NCI-H2196 (cell line): Measurements from ENCODE around the gene EXO1.
"Not testable (repeated sequence)": the region's sequence is repeated elsewhere in the genome, so short reads cannot be mapped to it uniquely, and the experiment has no call there.

Experiments used
- DNase-seq: peaks from one replicate; lab custom pipeline; 2025; ENCODE audit not compliant: unreplicated experiment; lab: John Stamatoyannopoulos, UW

EXO1 gene

GRCh38 chr1:241834733-241835377 is 13.1 kb upstream of the EXO1 start:
- DNase-seq = no peak

DNA sequence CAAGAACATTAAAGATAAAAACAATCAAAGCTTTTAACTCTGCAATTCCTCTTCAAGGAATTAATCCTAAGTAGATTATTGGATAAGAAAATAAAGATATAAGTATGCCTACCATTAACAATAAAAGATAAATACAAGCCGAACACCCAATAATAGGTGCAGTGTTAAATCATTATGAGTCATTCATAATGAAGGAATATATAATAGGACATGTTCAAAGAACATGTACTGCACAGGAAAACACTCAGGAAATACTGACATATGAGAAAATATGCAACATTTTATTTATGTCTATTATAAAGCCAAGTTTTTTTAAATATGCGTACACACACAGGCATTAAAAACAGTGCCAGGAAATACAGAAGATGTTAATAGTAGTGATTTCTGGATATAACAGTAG is 11.1 kb upstream of the EXO1 start:
- no peak for DNase-seq

DNA sequence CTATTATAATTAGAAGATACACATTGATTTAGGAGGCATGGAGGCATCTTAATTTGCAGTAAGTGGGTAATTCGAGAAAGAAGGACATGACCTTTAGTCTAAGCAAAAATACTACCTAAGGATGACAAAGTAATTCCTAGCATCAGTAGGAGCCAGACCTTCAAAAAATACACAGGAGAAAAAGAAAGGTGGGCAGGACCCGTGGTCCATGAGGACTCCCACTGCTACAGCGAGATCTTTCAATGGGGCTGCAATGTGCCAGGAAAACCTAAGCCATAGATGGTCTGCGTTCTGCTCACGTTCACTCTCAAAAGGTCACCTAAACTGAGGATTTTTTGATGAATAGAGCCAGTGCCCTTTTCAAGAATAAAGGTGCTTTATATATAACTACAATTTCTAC is 10.6 kb upstream of the EXO1 start:
- no peak for DNase-seq

DNA sequence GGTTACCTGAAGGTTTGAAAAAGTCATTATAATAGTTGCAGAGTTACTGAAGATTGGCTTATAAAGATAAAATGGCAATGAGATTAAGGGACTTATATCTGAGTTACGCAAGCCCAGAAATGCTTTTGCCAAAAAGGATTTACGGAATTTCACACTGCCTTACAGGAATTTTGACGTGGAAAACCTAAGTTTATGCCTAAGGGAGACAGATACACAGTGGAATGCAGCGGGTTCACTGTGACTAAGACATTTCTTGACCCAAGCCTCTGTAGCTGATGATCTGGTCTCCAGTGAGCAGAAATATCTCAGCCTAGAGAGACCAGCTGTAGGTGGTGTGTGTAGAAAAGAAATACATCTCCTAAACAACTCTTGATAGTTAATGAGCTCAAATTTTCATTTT is 10.1 kb upstream of the EXO1 start:
- no peak for DNase-seq

DNA sequence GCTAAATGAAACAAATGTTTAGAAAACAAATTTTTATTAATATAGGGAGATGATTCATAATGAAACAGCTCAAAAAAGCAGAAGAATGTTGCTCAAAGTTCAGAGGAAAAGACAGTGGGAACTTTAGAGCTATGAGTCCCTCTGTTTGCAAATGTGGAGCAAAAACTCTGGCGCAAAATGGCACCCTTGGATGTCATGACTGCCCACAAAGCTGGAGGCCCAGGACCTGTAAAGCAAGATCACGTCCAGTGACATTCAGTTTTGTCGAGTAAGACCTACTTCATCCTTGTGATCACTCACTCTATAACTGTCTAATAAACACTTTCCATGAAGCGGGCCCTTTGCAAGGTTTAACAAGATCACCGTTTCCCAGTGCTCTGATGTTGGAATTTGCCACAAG is 9.1 kb upstream of the EXO1 start:
- no peak for DNase-seq

DNA sequence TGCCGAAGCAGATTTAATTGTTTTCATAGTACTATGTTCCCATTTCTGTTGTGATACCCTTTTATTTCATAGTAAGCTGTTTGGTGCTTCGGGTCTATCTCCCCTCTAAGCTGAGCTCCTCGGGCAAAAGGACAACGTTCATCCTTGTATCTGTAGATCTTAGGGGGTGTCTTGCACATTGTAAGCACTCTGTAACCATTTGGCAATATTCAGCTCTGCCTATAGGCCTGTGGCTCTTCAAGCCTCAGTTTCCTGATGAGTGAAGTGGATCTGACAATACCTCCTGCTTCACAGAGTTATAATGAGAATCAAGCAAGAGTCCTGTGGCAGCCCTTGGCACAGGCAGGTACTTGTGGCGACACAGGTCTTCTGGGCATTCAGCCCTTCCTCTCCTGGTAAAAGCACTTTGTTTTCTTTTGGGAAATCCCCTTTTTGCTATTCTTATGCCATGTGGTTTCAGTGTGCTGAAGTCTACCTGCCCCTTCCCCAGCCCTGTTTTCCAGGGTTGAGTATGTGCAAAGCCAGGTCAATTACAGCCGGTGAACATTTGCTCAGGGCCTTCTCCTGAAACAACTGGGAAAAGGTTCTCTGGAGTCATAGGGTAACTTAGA is 8.5 kb upstream of the EXO1 start:
- DNase-seq = no peak

- DNase-seq = no peak
Observed at GRCh38 chr1:241840164-241840563, 7.8 kb upstream of the EXO1 start.

- no peak for DNase-seq
Observed at GRCh38 chr1:241841691-241842090, 6.3 kb upstream of the EXO1 start.

GRCh38 chr1:241842565-241842964 is 5.4 kb upstream of the EXO1 start:
- no peak for DNase-seq

GRCh38 chr1:241844593-241844992 is 3.4 kb upstream of the EXO1 start:
- no peak for DNase-seq

DNA sequence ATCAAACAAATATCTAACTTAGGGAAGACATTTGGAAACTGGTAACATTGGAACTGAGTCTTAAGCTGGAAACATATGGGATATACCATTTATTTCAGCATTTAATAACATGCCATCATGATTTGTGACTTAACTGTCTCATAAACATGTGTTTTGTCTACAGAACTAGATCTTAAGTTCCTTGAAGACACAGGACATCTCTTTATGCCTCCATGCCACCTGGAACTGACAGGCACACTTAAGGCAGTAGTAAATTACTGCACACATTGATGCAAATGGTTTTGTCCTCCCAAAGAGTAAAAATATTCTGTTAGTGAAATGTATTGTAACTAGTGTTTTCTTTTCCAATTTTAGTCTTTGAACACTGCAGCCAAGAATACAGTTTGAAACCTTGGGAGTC is 1.6 kb upstream of the EXO1 start:
- no peak for DNase-seq

DNA sequence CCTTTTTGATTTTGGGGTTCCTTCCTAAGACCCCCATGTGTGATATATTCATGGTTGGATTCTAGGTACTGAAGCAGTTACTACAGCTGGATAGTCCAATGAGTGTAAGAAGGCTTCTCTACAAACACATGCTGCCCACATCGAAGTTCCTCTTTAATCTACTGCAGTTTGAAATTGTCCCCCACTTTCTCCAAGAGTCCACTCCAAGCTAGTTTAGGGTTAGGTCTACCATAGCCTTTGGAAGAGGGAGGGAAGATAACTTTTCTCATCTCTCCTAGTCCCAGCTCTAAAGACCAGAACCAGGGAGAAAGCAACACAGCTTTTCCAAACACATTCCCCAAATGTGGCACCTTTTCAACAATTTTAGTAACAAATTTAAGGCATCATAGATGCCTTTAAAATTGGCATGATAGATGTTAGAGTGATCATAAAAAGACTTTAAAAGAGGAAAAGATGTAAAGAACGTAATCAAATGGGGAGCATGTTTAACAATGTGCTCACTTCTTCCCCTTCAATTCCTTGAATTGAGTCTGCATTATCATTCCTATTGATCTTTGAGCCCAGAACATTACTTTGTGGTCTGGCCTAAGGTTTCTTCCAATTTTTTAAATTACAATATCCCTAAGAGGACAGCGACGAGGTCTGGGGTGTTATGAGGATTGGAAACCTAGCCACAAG is 1.0 kb upstream of the EXO1 start:
- no peak for DNase-seq

DNA sequence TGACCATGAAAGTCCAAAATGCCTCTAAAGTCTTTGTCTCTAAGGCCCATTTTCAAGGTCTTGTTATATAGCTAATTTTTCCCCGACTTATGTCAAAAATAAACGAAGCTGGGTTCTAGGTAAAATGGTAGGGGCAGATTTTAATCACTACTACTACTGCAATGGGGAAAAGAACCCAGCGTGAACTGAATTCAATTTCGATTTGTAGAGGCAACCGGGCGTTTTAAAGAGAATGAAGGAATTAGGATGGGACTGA is 536 bp upstream of the EXO1 start:
- no peak for DNase-seq

- no peak for DNase-seq
Observed at GRCh38 chr1:241848686-241849344, 811 bp downstream of the EXO1 start.

GRCh38 chr1:241849345-241849695 is 1.3 kb downstream of the EXO1 start:
- DNase-seq = no peak

DNA sequence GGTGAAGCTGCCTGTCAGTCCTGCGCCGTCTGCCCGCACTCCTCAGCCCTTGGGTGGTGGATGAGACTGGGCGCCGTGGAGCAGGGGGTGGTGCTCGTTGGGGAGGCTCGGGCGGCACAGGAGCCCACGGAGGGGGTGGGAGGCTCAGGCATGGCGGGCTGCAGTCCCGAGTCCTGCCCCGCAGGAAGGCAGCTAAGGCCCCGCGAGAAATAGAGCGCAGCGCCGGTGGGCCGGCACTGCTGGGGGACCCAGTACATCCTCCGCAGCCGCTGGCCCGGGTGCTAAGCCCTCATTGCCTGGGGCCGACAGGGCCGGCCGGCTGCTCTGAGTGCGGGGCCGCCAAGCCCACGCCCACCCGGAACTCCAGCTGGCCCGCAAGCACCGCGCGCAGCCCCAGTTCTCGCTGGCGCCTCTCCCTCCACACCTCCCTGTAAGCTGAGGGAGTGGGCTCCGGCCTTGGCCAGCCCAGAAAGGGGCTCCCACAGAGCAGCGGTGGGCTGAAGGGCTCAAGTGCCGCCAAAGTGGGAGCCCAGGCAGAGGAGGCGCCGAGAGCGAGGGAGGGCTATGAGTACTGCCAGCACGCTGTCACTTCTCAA is 7.6 kb downstream of the EXO1 start:
- not testable (repeated sequence) for DNase-seq

DNA sequence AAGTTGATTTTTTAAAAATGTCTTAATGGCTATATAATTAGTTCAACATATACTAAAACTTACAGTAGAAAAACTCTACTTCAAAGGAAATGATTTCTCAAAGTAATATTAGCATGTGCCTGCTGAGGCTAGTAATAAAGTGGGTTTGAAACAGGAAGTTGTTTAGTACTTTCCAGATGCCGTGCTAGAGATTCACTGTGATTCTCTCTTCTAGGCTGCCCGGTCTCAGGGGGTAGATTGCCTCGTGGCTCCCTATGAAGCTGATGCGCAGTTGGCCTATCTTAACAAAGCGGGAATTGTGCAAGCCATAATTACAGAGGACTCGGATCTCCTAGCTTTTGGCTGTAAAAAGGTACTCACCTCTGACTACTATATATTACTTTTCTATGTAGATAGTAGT is 9.1 kb downstream of the EXO1 start:
- DNase-seq = no peak

DNA sequence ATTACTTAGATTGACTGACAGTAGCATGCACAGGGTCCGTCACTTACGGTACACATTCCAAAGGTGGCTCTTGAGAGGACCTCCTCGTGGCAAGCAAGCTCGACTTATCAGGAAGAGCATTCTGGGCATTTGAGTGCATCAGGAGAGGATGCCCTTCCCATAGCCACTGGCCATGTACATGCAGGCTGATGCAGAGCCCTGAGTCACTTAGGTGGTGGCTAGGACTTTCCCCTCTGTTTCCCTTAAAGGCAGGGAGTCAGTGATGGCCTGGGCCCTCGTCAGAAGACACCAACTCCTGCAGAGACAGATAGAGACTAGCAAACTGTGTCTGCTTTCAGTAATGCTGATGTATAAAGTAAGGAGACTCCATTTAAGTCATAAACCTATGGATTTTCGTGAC is 12.9 kb downstream of the EXO1 start:
- no peak for DNase-seq

DNA sequence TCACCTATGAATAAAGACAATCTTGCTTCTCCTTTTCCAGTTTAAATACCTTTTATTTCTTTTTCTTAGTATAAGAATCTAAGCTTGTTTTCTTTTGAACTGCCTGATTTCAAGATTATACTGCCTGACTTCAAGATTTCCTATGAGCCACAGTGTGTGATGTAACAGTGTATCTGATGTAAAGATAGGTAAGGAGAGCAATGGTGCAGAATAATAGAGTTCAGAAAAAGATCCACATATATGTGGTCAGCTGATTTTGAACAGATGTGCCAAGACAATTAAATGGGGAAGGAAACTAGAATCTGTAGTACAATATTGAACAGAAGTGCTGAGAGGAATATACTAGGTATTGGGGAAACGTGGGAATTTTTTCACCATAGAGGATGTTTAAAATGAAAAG is 21.0 kb downstream of the EXO1 start:
- DNase-seq = no peak

- DNase-seq = no peak
Observed at GRCh38 chr1:241870336-241870735, 22.3 kb downstream of the EXO1 start.

- DNase-seq = no peak
Observed at GRCh38 chr1:241870746-241871430, 22.9 kb downstream of the EXO1 start.

DNA sequence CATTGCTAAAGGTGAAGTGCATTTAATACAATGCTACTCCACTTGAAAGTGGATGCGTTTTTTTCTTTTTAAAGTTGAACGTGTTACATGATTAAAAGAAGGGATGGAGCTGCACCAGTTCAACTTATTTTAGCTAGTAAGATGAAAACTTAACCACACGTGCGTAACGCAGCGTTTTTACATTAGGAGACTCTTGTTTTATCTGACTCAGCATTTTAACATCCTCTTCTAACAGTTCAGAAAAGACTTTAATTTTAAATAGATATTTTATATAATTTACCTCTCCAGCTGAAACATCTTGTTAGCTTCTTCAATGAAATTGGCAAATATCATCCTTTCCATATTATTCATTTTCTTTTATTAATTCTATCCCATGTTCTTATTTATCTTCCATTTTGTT is 33.4 kb downstream of the EXO1 start:
- no peak for DNase-seq
